ENCODE results near the gene SSTR5. TPM values are rescaled to one million over a fixed set of nuclear protein-coding genes. Genes with fewer than 3 reads are reported as not detected.
A peak's percentile ranks its signal among the peaks of the same experiment; 100 is the strongest.
"Not testable (repeated sequence)": the region's sequence is repeated elsewhere in the genome, so short reads cannot be mapped to it uniquely, and the experiment has no call there.

The SSTR5 gene
- not detected for polyA plus RNA-seq (2013, experiment 1 of 2; ENCODE audit: insufficient read length)
- polyA plus RNA-seq (2013, experiment 2 of 2; ENCODE audit: insufficient read length), result not detected

- no peak for DNase-seq
These were observed at the start of gene SSTR5 for GRCh38 chr16:1072526-1073261. SSTR5 (plus strand) TSS chr16:1072747; CDS start chr16:1078869, 6,122 bp downstream.

GRCh38 chr16:1024138-1024537 is 48.4 kb upstream of the SSTR5 start:
- DNase-seq, result no peak

GRCh38 chr16:1025183-1025809 is 47.3 kb upstream of the SSTR5 start:
- DNase-seq, result not testable (repeated sequence)

GRCh38 chr16:1026057-1026783 is 46.3 kb upstream of the SSTR5 start:
- no peak for DNase-seq

- DNase-seq, result no peak
These were observed 45.6 kb upstream of the SSTR5 start for GRCh38 chr16:1026784-1027500.

GRCh38 chr16:1027501-1027815 is 45.1 kb upstream of the SSTR5 start:
- no peak for DNase-seq

GRCh38 chr16:1028056-1028455 is 44.5 kb upstream of the SSTR5 start:
- DNase-seq, result no peak

- DNase-seq, result no peak
These were observed 43.9 kb upstream of the SSTR5 start for GRCh38 chr16:1028524-1029258.

GRCh38 chr16:1029259-1029545 is 43.3 kb upstream of the SSTR5 start:
- no peak for DNase-seq

- DNase-seq, result no peak
These were observed 42.1 kb upstream of the SSTR5 start for GRCh38 chr16:1030473-1030901.

GRCh38 chr16:1031666-1032065 is 40.9 kb upstream of the SSTR5 start:
- DNase-seq, result no peak

GRCh38 chr16:1032607-1033006 is 39.9 kb upstream of the SSTR5 start:
- DNase-seq, result no peak

GRCh38 chr16:1033128-1033679 is 39.3 kb upstream of the SSTR5 start:
- DNase-seq, result no peak

GRCh38 chr16:1034230-1035065 is 38.1 kb upstream of the SSTR5 start:
- no peak for DNase-seq

- no peak for DNase-seq
These were observed 37.5 kb upstream of the SSTR5 start for GRCh38 chr16:1035066-1035415.

GRCh38 chr16:1036166-1036565 is 36.4 kb upstream of the SSTR5 start:
- DNase-seq, result no peak

GRCh38 chr16:1036726-1037393 is 35.7 kb upstream of the SSTR5 start:
- DNase-seq, result peak; percentile 26

- DNase-seq, result no peak
These were observed 34.9 kb upstream of the SSTR5 start for GRCh38 chr16:1037394-1038257.

- DNase-seq, result no peak
These were observed 33.6 kb upstream of the SSTR5 start for GRCh38 chr16:1038932-1039331.

- DNase-seq, result no peak
These were observed 32.8 kb upstream of the SSTR5 start for GRCh38 chr16:1039762-1040161.
